ENCODE measurements around the gene ABCB11. TPM values are rescaled to one million over a fixed set of nuclear protein-coding genes. Genes with fewer than 3 reads are reported as not detected.
A peak's percentile ranks its signal among the peaks of the same experiment; 100 is the strongest.

The ABCB11 gene
- total and polyA plus RNA-seq, 9 of the 15 experiments (the other 6 are each of a cell fraction or from before 2014, with no cell fraction given), result 0.04 to 0.51 (median 0.10) TPM; not detected in 1

- no peak for TF ChIP-seq MGA (IDR thresholded peaks at IDR 0.05)
- TF ChIP-seq SMAD3 (CRISPR knock-in tag; conservative IDR thresholded peaks at IDR 0.05), result no peak
- TF ChIP-seq HMG20B (CRISPR knock-in tag; IDR thresholded peaks at IDR 0.05), result no peak
- no peak for TF ChIP-seq HINFP (tag; conservative IDR thresholded peaks at IDR 0.05; ENCODE audit: low read depth)
- TF ChIP-seq MNT (conservative IDR thresholded peaks at IDR 0.05), result peak in 1 of 2 experiments; percentile 59; a peak in 1 of 4 replicates
- no peak for TF ChIP-seq RBM17 (IDR thresholded peaks at IDR 0.05; ENCODE audit: borderline replicate concordance, low read depth, low read length)
- no peak for TF ChIP-seq ELK3 (CRISPR knock-in tag; IDR thresholded peaks at IDR 0.05)
- no peak for TF ChIP-seq ZNF124 (CRISPR knock-in tag; IDR thresholded peaks at IDR 0.05)
- TF ChIP-seq SNRNP70 (optimal IDR thresholded peaks at IDR 0.05; ENCODE audit: low read depth, low read length), result no peak
- no peak for TF ChIP-seq GTF2E2 (tag; IDR thresholded peaks at IDR 0.05)
- no peak for TF ChIP-seq ELF2 (CRISPR knock-in tag; IDR thresholded peaks at IDR 0.05)
Observed at GRCh38 chr2:169050476-169051240, 19.5 kb upstream of the ABCB11 start (continued).
